ENCODE results near the gene CTU2.

CTU2 gene

GRCh38 chr16:88726408-88726749 is 20.1 kb downstream of the CTU2 start:
- no peak overlapping the region for H3K4me3 ChIP-seq (ENCODE audit: low read depth in 1 of 2, low read length in 2 of 2)
- H3K36me3 ChIP-seq (ENCODE audit: control insufficient read depth in 1 of 2, insufficient read depth in 2 of 2, low read length in 2 of 2): peaks cover 13 to 69% of the 10 kb centered on the region in 2 donors
- no peaks in the 10 kb centered on the region for H3K4me1 ChIP-seq (ENCODE audit: control insufficient read depth in 1 of 2, insufficient read depth in 2 of 2, low read length in 2 of 2)
- no peak overlapping the region for H3K27ac ChIP-seq (ENCODE audit: low read length)
- H3K9me3 ChIP-seq (ENCODE audit: control insufficient read depth in 1 of 2, low read length in 2 of 2): no peaks in the 10 kb centered on the region
- H3K27me3 ChIP-seq (ENCODE audit: low read depth, low read length): no peaks in the 10 kb centered on the region

- H3K36me3 ChIP-seq (ENCODE audit: control insufficient read depth in 1 of 2, insufficient read depth in 2 of 2, low read length in 2 of 2): peaks cover 13 to 68% of the 10 kb centered on the region in 2 donors
- H3K9me3 ChIP-seq (ENCODE audit: control insufficient read depth in 1 of 2, low read length in 2 of 2): no peaks in the 10 kb centered on the region
- H3K4me1 ChIP-seq (ENCODE audit: control insufficient read depth in 1 of 2, insufficient read depth in 2 of 2, low read length in 2 of 2): no peaks in the 10 kb centered on the region
- H3K27ac ChIP-seq (ENCODE audit: low read length): no peak overlapping the region
- H3K4me3 ChIP-seq (ENCODE audit: low read depth in 1 of 2, low read length in 2 of 2): no peak overlapping the region
- H3K27me3 ChIP-seq (ENCODE audit: low read depth, low read length): no peaks in the 10 kb centered on the region
These were observed 20.7 kb downstream of the CTU2 start for GRCh38 chr16:88726981-88727380.

DNA sequence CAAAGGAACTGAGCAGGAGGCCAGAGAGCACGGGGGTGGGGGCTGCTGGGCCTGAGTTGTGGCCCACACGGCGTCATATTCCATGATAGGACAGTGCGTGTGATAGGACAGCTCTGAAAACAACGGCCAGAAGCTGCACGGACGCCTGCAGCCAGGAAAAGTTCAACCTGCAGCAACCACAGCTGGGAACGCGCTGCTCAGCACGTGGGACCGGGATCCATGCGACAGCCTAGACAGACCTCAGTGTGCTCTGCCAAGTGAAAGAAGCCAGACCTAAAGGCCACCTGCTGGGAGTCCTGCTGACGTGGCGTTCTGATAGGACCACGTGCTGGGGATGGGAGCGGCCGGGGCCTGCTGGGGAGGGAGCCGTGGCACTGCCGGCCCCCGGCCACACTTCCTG is 21.6 kb downstream of the CTU2 start:
- no peak overlapping the region for H3K27ac ChIP-seq (ENCODE audit: low read length)
- H3K36me3 ChIP-seq (ENCODE audit: control insufficient read depth in 1 of 2, insufficient read depth in 2 of 2, low read length in 2 of 2): peaks cover 13 to 69% of the 10 kb centered on the region in 2 donors
- no peaks in the 10 kb centered on the region for H3K27me3 ChIP-seq (ENCODE audit: low read depth, low read length)

GRCh38 chr16:88730632-88731607 is 24.6 kb downstream of the CTU2 start:
- Histone ChIP-seq H3K4me1 (ENCODE audit: control insufficient read depth in 1 of 2, insufficient read depth in 2 of 2, low read length in 2 of 2) (no peaks in the 10 kb centered on the region), H3K36me3 (ENCODE audit: control insufficient read depth in 1 of 2, insufficient read depth in 2 of 2, low read length in 2 of 2) (peaks cover 9 to 74% of the 10 kb centered on the region in 2 donors), H3K9me3 (ENCODE audit: control insufficient read depth in 1 of 2, low read length in 2 of 2) (no peaks in the 10 kb centered on the region), H3K27me3 (ENCODE audit: low read depth, low read length) (no peaks in the 10 kb centered on the region), H3K27ac (ENCODE audit: low read length) (no peak overlapping the region), H3K4me3 (ENCODE audit: low read depth in 1 of 2, low read length in 2 of 2) (no peak overlapping the region)

More for the DNA sequence above, 21.6 kb downstream of the CTU2 start:
- Histone ChIP-seq H3K4me3 (ENCODE audit: low read depth in 1 of 2, low read length in 2 of 2) (no peak overlapping the region), H3K9me3 (ENCODE audit: control insufficient read depth in 1 of 2, low read length in 2 of 2) (no peaks in the 10 kb centered on the region), H3K4me1 (ENCODE audit: control insufficient read depth in 1 of 2, insufficient read depth in 2 of 2, low read length in 2 of 2) (no peaks in the 10 kb centered on the region)

- peaks cover 9 to 69% of the 10 kb centered on the region in 2 donors for H3K36me3 ChIP-seq (ENCODE audit: control insufficient read depth in 1 of 2, insufficient read depth in 2 of 2, low read length in 2 of 2)
- no peaks in the 10 kb centered on the region for H3K9me3 ChIP-seq (ENCODE audit: control insufficient read depth in 1 of 2, low read length in 2 of 2)
These were observed 25.4 kb downstream of the CTU2 start for GRCh38 chr16:88731699-88732098.

GRCh38 chr16:88732172-88732960 is 26.1 kb downstream of the CTU2 start:
- H3K9me3 ChIP-seq (ENCODE audit: control insufficient read depth in 1 of 2, low read length in 2 of 2): no peaks in the 10 kb centered on the region
- no peak overlapping the region for H3K27ac ChIP-seq (ENCODE audit: low read length)
- H3K4me3 ChIP-seq (ENCODE audit: low read depth in 1 of 2, low read length in 2 of 2): no peak overlapping the region
- H3K27me3 ChIP-seq (ENCODE audit: low read depth, low read length): no peaks in the 10 kb centered on the region
- H3K36me3 ChIP-seq (ENCODE audit: control insufficient read depth in 1 of 2, insufficient read depth in 2 of 2, low read length in 2 of 2): peaks cover 9 to 63% of the 10 kb centered on the region in 2 donors
- peaks cover 0 to 1% of the 10 kb centered on the region in 2 donors for H3K4me1 ChIP-seq (ENCODE audit: control insufficient read depth in 1 of 2, insufficient read depth in 2 of 2, low read length in 2 of 2)

More at GRCh38 chr16:88731699-88732098, 25.4 kb downstream of the CTU2 start:
- Histone ChIP-seq H3K27me3 (ENCODE audit: low read depth, low read length) (no peaks in the 10 kb centered on the region), H3K4me3 (ENCODE audit: low read depth in 1 of 2, low read length in 2 of 2) (no peak overlapping the region), H3K4me1 (ENCODE audit: control insufficient read depth in 1 of 2, insufficient read depth in 2 of 2, low read length in 2 of 2) (no peaks in the 10 kb centered on the region), H3K27ac (ENCODE audit: low read length) (no peak overlapping the region)

- Histone ChIP-seq H3K27ac (ENCODE audit: low read length) (no peak overlapping the region), H3K4me1 (ENCODE audit: control insufficient read depth in 1 of 2, insufficient read depth in 2 of 2, low read length in 2 of 2) (peaks cover 0 to 6% of the 10 kb centered on the region in 2 donors), H3K36me3 (ENCODE audit: control insufficient read depth in 1 of 2, insufficient read depth in 2 of 2, low read length in 2 of 2) (peaks cover 9 to 64% of the 10 kb centered on the region in 2 donors), H3K9me3 (ENCODE audit: control insufficient read depth in 1 of 2, low read length in 2 of 2) (no peaks in the 10 kb centered on the region), H3K4me3 (ENCODE audit: low read depth in 1 of 2, low read length in 2 of 2) (no peak overlapping the region), H3K27me3 (ENCODE audit: low read depth, low read length) (no peaks in the 10 kb centered on the region)
These were observed 26.6 kb downstream of the CTU2 start for GRCh38 chr16:88732961-88733294.

DNA sequence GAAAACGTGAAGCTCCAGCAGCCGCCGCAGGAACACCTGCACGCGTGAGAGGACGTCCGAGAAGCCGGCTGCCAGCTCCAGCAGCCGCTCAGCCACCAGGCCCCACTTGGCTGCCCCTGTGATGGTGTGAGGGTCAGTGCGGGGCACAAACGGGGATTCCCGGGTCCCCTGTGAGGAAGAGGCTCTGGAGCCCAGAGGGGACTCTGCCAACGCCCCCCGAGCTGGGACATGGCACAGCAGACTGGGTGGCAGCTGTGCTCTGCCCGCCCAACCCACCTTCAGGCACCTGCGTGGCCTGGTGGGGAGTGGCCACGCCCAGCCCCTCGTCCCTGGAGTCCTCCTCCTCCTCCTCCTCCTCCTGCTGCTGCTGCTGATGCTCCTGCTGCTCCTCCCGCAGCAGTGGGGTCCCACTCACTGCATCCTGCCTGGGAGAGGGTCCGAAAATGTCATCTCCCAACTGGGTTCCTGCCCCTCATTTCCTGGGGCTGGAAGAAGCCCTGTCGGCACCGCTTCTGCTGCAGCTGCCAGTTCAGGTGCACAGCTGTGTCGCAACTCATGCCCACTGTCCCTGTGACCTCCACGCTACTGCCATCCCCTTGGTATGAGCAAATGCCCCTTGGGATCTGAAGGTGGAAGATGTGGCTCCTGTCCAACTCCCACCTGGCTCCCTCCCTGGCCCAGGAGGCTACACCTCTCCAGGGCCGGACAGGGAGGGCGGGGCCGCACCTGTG is 27.5 kb downstream of the CTU2 start:
- peaks cover 0 to 6% of the 10 kb centered on the region in 2 donors for H3K4me1 ChIP-seq (ENCODE audit: control insufficient read depth in 1 of 2, insufficient read depth in 2 of 2, low read length in 2 of 2)
- H3K36me3 ChIP-seq (ENCODE audit: control insufficient read depth in 1 of 2, insufficient read depth in 2 of 2, low read length in 2 of 2): peaks cover 9 to 63% of the 10 kb centered on the region in 2 donors
- H3K27ac ChIP-seq (ENCODE audit: low read length): no peak overlapping the region
- H3K9me3 ChIP-seq (ENCODE audit: control insufficient read depth in 1 of 2, low read length in 2 of 2): no peaks in the 10 kb centered on the region
- no peak overlapping the region for H3K4me3 ChIP-seq (ENCODE audit: low read depth in 1 of 2, low read length in 2 of 2)
- H3K27me3 ChIP-seq (ENCODE audit: low read depth, low read length): no peaks in the 10 kb centered on the region

GRCh38 chr16:88734361-88734728 is 28.0 kb downstream of the CTU2 start:
- peaks cover 0 to 6% of the 10 kb centered on the region in 2 donors for H3K4me1 ChIP-seq (ENCODE audit: control insufficient read depth in 1 of 2, insufficient read depth in 2 of 2, low read length in 2 of 2)
- H3K36me3 ChIP-seq (ENCODE audit: control insufficient read depth in 1 of 2, insufficient read depth in 2 of 2, low read length in 2 of 2): peaks cover 9 to 65% of the 10 kb centered on the region in 2 donors
- no peak overlapping the region for H3K27ac ChIP-seq (ENCODE audit: low read length)
- H3K27me3 ChIP-seq (ENCODE audit: low read depth, low read length): no peaks in the 10 kb centered on the region
- no peaks in the 10 kb centered on the region for H3K9me3 ChIP-seq (ENCODE audit: control insufficient read depth in 1 of 2, low read length in 2 of 2)
- no peak overlapping the region for H3K4me3 ChIP-seq (ENCODE audit: low read depth in 1 of 2, low read length in 2 of 2)

- Histone ChIP-seq H3K4me3 (ENCODE audit: low read depth in 1 of 2, low read length in 2 of 2) (no peak overlapping the region), H3K4me1 (ENCODE audit: control insufficient read depth in 1 of 2, insufficient read depth in 2 of 2, low read length in 2 of 2) (peaks cover 0 to 6% of the 10 kb centered on the region in 2 donors), H3K27ac (ENCODE audit: low read length) (no peak overlapping the region), H3K9me3 (ENCODE audit: control insufficient read depth in 1 of 2, low read length in 2 of 2) (no peaks in the 10 kb centered on the region), H3K27me3 (ENCODE audit: low read depth, low read length) (no peaks in the 10 kb centered on the region), H3K36me3 (ENCODE audit: control insufficient read depth in 1 of 2, insufficient read depth in 2 of 2, low read length in 2 of 2) (peaks cover 9 to 67% of the 10 kb centered on the region in 2 donors)
These were observed 28.8 kb downstream of the CTU2 start for GRCh38 chr16:88735121-88735520.

DNA sequence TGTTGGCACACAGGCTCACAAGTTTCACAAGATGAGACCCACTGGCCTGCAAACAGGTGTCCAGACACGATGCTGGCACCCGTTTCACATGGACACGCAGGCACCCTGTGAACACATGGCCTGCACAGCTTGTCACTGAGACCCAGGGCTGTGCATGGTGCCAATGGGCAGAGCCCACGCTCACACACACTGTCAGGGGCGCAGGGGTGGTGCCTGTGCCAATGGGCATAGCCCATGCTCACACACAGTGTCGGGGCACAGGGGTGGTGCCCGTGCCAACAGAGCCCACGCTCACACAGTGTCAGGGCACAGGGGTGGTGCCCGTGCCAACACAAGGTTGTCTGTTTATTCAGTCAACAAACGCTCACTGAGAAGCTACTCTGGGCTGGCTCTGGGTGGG is 29.3 kb downstream of the CTU2 start:
- Histone ChIP-seq H3K27me3 (ENCODE audit: low read depth, low read length) (no peaks in the 10 kb centered on the region), H3K36me3 (ENCODE audit: control insufficient read depth in 1 of 2, insufficient read depth in 2 of 2, low read length in 2 of 2) (peaks cover 8 to 71% of the 10 kb centered on the region in 2 donors), H3K9me3 (ENCODE audit: control insufficient read depth in 1 of 2, low read length in 2 of 2) (no peaks in the 10 kb centered on the region), H3K4me1 (ENCODE audit: control insufficient read depth in 1 of 2, insufficient read depth in 2 of 2, low read length in 2 of 2) (peaks cover 0 to 6% of the 10 kb centered on the region in 2 donors), H3K27ac (ENCODE audit: low read length) (no peak overlapping the region), H3K4me3 (ENCODE audit: low read depth in 1 of 2, low read length in 2 of 2) (no peak overlapping the region)
